ENCODE measurements around the gene NOTO.

- TF ChIP-seq EZH2 (optimal IDR thresholded peaks at IDR 0.05; ENCODE audit: low read depth, low read length) (no peak), CTCF (IDR thresholded peaks at IDR 0.05; ENCODE audit: low read length) (no peak), EZH2phosphoT487 (IDR thresholded peaks at IDR 0.05; ENCODE audit: low read length) (no peak)
These were observed 31.8 kb downstream of the NOTO start, which contains the start of gene CCT7 for GRCh38 chr2:73233932-73234832.

All from MM.1S (cell line).